GM21423 (cell line): ENCODE measurements around the gene TESK1.
"Not testable (repeated sequence)": the region's sequence is repeated elsewhere in the genome, so short reads cannot be mapped to it uniquely, and the experiment has no call there.

Experiments
- ATAC-seq: cut with Tn5 transposase; IDR thresholded peaks from one replicate; pipeline ENCODE4 v1.9.1; 2021; ENCODE audit warnings: mild to moderate bottlenecking, moderate library complexity; ENCODE audit not compliant: unreplicated experiment

The TESK1 gene

GRCh38 chr9:35579659-35580227, 25.3 kb upstream of the TESK1 start:
- ATAC-seq, result not testable (repeated sequence)

DNA sequence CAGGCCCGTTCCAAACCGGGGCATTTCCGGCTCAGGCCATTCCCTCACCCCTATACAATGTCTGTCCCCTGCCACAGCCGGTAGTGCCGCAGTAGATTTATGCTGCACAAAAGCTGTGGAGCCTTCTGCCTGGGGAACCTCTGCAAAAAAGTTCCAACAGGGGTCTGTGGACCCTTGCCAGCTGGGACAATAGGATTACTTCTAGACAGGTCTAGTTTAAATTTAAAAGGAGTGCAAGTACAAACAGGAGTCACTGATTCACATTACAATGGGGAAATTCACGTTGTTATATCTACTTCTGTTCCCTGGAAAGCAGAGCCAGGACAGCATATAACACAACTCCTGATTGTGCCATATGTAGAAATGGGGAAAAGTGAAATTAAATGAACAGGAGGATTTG, 21.5 kb upstream of the TESK1 start:
- ATAC-seq, result not testable (repeated sequence)

DNA sequence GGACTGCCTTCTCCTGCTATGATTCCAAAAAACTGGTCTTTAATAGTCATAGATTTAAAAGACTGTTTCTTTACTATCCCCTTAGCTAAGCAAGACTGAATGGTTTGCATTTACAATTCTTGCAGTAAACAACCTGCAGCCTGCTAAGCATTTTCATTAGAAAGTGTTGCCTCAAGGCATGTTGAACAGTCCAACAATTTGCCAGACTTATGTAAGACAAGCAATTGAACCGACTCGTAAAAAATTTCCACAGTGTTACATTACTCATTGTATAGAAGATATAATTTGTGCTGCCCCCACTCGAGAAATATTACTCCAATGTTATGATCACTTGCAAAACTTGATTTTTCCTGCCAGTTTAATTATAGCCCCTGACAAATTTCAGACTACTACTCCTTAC, 20.4 kb upstream of the TESK1 start:
- not testable (repeated sequence) for ATAC-seq

GRCh38 chr9:35588506-35588905, 16.6 kb upstream of the TESK1 start:
- ATAC-seq, result not testable (repeated sequence)

- ATAC-seq, result no peak
Measured at GRCh38 chr9:35593581-35593980, 11.5 kb upstream of the TESK1 start.

DNA sequence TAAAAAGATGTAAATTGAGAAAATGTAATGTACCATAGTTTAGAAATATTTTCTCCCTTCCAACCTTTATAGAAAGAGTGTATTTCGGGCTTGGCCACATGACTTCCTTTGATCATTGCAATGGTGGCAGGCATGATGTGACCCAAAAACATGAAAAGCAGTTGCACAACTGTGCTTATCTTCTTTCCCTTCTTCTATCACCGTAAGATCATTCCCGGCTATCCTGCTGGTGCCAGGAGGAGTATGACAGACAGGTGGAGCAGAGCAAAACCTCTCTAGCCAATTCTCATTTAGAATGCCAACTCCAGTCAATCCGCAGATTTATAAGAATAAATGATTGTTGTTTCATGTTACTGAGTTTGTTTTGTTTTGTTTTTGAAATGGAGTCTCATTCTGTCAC, 10.6 kb upstream of the TESK1 start:
- no peak for ATAC-seq

DNA sequence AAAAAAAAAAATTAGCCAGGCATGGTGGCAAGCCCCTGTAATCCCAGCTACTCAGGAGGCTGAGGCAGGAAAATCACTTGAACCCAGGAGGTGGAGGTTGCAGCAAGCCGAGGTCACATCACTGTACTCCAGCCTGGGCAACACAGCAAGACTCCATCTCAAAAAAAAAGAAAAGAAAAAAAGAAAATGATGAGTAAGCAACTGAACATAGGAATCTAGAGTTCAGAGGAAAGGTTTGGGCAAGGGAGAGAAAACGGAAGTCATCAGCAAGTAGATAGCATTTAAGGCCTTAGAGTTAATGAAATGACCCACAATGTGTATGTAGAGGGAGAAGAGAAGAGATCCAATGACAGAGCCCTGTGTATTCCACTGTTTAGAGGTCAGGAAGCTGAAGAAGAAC, 8.2 kb upstream of the TESK1 start:
- ATAC-seq, result not testable (repeated sequence)

DNA sequence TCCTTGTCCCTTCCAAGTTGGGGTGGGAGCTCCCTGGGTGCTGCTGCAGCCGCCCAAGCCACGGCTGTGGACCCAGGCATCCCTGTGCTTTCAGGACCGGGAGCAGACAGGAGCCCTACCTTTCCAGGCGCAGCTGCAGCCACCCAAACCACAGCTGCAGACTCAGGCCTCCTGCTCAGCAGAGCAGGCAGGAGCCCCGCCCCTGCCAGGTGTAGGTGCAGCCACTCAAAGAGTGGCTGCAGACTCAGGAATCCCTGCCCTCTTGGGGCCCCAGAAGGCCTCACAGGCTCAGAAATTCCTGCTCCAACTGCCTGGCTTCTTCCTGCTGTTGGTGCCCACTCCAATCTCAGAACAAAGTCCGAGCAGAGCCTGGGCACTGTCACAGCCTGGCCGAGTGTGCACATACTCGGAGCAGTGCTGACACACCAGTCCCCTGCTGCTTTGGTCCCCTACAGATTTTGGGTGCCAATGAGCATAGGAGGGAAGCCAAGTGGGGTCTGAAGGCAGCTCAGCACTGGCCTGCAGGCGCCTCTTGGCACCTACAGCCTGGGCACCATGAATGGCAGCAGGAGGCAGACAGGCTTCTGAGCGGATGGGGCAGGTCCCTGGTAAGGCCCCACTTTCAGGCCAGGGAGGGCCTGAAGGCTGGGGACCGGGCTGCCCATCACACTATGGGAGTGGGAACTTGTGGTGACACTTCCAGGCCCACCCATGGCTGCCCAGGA, 6.0 kb upstream of the TESK1 start:
- ATAC-seq, result no peak

DNA sequence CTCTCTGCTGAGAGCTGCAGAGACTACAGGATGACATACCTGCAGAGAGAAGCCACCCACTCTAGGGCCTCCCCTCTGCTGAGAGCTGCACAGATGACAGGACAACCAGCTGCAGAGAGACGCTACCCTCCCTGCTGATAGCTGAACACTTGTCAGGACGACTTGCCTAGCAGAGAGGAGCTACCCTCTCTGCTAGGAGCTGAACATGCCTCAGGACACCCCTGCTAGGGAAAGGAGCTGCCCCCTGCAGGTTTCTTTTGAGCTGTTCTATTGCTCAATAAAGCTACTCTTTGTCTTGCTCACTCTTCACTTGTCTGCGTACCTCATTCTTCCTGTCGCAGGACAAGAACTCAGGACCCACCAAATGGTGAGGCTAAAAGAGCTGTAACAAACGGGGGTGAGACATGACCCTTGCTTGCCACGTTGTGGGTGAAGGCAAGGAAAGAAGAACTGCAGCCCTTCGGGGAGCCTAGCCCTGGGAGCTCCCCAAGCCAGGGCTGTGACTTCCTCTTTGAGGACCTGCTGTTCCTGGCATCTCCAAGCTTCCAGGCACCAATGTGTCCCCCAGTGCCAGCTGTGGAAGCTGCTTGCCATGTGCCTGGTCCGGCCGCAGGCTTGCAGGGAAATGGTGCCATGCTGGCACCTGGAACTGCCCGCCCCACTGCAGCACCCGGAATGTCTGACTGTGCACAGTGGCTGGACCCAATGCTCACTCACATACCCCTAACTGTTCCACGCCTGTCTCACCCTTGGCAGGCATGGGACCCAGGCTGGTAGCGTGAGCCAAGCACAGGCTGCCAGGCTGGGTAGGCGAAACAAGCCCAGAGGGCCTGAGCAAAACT, 5.1 kb upstream of the TESK1 start:
- ATAC-seq, result no peak

- ATAC-seq, result no peak
Measured at GRCh38 chr9:35603506-35603985, 1.5 kb upstream of the TESK1 start.

DNA sequence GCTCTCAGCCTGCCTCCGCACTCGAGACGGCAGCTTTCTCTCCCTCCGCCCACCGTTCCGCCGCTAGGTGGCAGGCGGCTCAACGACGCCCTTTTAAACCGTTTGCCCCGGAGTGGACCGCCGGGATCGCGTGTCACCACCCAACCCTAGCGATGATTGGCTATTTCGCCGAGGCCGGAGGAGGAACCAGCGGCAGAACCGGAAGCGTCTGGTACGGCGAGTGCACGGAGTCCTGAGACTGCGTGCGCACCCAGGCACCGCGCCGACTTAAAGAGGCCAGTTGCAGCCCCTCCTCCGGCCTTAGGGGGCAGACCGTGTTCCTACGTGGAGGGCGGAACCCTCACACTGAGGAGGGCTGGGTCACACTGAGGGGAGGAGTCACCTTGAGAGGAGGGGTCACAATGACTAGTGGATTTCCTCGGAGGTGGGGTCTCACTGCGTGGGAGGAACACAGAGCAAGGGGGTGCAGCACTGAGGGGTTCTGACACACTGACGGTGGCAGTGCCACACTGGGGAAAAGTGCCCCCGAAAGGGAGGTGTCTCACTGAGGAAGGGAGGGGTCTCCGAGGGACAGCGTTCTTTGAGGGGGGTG, 980 bp upstream of the TESK1 start:
- peak; percentile 84 for ATAC-seq

DNA sequence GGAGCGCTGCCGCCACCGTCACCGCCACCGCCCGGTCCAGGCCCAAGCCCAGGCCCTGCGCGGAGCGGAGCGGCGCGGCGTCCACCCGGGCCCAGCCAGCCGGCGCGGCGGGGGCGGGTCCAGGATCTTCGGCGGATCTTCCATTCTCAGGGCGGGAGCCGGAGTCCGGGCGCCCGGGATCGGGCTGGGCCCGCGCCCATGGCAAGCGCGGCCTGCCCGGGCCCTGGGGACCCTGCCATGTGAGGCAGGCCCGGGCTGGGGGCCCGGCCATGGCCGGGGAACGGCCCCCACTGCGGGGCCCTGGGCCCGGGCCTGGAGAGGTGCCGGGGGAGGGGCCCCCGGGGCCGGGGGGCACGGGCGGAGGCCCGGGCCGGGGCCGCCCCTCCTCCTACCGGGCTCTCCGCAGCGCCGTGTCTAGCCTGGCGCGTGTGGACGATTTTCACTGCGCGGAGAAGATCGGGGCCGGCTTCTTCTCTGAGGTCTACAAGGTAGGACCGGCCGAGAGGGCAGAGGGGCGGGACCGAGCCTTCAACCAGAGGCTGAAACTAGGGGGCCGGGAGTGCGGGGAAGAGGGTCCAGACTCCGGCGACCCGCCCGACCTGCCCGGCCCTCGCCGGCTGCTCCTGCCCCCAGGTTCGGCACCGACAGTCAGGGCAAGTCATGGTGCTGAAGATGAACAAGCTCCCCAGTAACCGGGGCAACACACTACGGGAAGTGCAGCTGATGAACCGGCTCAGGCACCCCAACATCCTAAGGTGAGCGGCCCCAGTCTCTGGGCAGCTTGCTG, 482 bp downstream of the TESK1 start:
- peak; percentile 11 for ATAC-seq

DNA sequence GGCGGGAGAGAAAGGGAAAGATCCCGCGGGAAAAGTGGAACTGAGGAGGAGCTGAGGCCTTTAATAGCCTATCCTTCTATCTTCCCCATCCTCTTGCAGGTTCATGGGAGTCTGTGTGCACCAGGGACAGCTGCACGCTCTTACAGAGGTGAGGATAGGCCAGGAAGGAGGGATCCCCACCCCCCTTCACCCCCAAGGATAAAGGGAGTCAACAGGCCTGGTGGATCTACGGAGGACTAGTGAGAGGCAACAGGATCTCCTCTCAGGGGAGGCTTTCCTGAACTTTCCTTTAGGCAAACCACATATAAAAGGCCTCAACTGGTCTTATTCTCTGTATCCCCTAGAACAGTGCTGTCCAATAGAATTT, 1.1 kb downstream of the TESK1 start:
- no peak for ATAC-seq

- no peak for ATAC-seq
Measured at GRCh38 chr9:35606726-35607125, 1.7 kb downstream of the TESK1 start.

DNA sequence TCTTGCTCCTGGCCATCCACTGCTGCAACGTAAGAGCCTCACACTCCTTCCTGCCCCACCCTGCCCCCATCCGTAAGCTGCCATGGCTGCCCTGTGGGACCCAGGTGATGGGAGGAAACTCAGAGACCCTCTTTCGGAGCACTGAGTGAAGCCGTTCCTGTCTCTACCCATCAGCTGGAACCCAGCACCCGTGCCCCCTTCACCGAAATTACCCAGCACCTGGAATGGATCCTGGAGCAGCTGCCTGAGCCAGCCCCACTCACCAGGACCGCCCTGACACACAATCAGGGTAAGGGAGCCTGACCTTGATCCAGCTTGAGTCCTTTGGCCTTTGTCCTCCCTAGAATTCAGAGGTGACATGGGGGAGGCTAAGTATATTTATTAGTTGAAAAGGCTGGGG, 3.2 kb downstream of the TESK1 start:
- no peak for ATAC-seq

- no peak for ATAC-seq
Measured at GRCh38 chr9:35609001-35609819, 4.1 kb downstream of the TESK1 start.

DNA sequence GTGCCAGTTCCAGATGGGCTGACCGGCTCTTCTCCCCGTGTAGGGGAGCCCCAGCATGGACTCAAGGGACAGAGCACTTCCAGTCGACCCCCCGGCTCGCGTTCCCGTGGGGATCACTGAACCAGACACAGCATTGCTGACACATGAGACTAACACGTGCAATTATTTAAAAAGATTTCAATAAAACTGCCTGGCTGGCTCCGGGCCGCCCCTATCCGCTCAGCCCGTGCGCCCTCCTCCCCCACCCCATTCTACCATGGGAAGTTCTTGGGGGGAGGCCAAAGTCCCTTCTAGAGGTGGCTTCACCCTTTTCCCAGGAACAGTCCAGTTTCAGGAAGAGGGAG, 4.7 kb downstream of the TESK1 start:
- ATAC-seq, result no peak

- ATAC-seq, result peak; percentile 47
Measured at GRCh38 chr9:35611230-35611797, 6.3 kb downstream of the TESK1 start.

DNA sequence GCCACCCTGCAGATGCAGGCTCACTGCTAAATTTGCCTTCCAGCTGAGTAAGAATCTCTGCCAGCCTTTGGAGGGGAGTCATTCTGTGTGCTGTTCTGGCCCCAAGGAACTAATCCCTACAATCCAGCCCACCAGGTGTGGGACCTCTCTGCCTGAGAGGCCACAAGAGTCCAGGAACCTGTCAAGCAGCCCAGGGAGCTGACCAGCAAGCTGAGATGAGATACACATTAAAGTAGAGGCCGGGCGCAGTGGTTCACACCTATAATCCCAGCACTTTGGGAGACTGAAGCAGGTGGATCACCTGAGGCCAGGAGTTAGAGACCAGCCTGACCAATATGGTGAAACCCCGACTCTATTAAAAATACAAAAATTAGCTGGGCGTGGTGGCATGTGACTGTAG, 7.0 kb downstream of the TESK1 start:
- ATAC-seq, result not testable (repeated sequence)

- no peak for ATAC-seq
Measured at GRCh38 chr9:35612843-35613242, 7.8 kb downstream of the TESK1 start.
